GM12872 (cell line): ENCODE measurements around the gene TSPAN16.

Experiments used
- TF ChIP-seq, protein P1 (sequence below): IDR thresholded peaks from 3 replicates; pipeline ENCODE4 v1.5.1; 2011; ENCODE audit warnings: low read depth, mild to moderate bottlenecking, low read length, moderate library complexity; ENCODE audit not compliant: insufficient read depth

TSPAN16 gene, protein sequence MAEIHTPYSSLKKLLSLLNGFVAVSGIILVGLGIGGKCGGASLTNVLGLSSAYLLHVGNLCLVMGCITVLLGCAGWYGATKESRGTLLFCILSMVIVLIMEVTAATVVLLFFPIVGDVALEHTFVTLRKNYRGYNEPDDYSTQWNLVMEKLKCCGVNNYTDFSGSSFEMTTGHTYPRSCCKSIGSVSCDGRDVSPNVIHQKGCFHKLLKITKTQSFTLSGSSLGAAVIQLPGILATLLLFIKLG

DNA sequence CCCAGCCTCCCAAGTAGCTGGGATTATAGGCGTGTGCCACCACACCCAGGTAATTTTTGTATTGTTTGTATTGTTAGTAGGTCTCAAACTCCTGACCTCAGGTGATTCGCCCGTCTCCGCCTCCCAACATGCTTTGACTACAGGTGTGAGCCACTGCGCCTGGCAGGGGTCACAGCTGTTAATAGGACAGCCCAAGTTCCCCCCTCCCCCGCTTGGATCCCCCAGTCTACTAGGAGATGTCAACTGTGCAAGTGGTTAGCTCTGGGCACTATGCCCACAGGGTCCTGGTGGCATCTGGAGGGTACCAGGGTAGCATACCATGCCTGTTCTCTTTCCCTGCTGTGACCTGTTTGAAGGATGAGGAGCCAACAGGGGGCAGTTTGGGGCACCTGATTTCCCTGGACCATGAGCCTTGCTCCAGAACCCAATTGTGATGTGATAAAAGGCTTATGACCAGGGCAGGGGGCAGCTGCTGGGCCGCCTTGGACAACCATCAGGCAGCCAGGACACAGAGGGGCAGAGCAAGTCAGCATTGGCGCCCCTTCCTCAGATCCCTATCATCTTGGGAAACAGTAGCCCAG is at the start of gene TSPAN16:
TSS of gene TSPAN16 (plus strand) at position 496 of the 581 bp plus-strand sequence. CDS start 138 bp downstream, outside the sequence.
- TF ChIP-seq, protein P1, sequence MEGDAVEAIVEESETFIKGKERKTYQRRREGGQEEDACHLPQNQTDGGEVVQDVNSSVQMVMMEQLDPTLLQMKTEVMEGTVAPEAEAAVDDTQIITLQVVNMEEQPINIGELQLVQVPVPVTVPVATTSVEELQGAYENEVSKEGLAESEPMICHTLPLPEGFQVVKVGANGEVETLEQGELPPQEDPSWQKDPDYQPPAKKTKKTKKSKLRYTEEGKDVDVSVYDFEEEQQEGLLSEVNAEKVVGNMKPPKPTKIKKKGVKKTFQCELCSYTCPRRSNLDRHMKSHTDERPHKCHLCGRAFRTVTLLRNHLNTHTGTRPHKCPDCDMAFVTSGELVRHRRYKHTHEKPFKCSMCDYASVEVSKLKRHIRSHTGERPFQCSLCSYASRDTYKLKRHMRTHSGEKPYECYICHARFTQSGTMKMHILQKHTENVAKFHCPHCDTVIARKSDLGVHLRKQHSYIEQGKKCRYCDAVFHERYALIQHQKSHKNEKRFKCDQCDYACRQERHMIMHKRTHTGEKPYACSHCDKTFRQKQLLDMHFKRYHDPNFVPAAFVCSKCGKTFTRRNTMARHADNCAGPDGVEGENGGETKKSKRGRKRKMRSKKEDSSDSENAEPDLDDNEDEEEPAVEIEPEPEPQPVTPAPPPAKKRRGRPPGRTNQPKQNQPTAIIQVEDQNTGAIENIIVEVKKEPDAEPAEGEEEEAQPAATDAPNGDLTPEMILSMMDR = 0 out of 3 replicates have a peak, but pooled peaks have one; percentile 4

DNA sequence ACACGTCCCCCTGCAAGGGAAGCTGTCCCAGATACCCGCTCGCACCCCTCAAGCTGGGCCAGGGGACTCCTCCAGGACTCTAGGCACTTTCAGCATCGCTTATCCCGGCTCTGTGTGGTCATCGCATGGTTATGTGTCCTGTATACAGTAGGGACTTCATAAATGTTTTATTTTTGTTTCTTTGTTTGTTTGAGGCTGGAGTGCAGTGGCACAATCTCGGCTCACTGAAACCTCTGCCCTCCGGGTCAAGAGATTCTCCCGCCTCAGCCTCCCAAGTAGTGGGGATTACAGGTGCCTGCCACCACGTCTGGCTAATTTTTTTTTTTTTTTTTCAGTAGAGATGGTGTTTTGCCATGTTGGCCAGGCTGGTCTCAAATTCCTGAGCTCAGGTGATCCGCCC is 49.0 kb upstream of the TSPAN16 start:
- TF ChIP-seq, protein P1 = no peak

DNA sequence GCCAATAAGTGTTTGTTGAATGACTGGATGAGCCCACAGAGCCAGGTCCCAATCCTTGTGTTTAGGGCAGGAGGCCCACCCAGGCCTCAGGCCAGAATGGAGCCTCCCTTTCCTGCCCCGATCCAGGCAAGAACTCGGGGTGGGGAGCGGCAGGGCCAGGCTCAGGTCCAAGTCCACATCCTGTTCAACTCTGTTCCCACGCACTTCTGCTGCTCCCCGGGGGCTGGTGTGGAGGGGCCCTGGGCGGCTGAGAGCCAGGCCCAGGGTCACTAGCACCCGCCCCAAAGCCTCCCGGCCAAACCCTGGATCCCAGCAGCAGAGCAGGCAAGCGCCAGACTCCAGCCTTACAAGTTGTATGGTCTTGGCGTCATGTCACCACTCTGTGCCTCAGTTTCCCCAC is 48.6 kb upstream of the TSPAN16 start:
- TF ChIP-seq, protein P1 = no peak

DNA sequence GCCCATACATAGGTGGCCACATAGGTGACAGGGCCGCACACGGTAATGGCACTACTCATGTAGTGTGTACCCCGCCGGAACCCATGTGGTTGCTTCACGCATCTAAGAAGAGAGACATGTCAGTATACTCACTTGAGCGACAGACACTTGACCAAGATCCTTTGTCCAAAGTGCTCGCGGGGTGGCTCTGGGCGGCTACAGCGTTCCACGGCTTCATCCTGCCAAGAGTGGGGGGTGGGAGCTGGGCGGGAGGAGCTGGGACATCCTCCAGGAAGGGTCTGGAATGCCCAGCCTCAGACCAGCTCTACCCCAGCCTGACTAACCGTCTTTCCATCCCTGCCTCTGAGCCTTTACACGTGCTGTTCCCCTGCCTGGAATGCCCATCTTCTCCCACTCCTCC is 48.0 kb upstream of the TSPAN16 start:
- TF ChIP-seq, protein P1 = no peak

DNA sequence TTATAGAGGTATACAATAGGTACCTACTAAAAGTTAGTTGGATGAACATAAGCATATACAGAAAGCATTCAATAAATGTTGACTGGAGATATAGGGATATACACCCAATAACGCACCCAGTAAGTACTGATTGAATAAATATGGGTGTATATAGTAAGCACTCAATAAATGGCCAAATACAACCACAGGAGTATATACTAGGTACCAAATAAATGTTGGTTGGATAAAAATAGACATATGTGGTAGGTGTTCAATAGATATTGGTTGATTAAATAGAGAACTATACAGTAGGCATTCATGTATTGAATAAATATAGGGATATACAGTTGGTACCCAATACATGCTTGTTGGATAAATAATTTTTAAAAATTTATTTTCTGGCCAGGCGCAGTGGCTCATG is 47.1 kb upstream of the TSPAN16 start:
- TF ChIP-seq, protein P1 = no peak

DNA sequence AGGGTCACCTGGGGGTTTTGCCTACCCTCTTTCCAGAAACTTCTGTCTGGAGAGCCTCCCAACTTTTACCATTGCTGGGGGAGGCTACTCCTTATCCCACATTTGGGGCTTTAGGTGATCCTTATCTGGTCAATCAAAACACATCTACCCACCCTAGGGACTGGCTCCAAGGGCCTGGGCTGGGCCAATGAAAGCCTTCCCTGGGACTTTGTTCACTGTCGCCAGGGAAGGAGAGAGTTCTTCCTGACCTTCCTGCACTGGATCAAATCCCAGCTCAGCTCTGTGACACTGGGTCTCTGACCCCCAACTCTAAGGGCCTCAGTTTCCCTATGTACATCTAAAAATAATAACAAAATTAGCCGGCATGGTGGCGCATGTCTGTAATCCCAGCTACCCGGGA is 44.7 kb upstream of the TSPAN16 start:
- TF ChIP-seq, protein P1 = no peak

DNA sequence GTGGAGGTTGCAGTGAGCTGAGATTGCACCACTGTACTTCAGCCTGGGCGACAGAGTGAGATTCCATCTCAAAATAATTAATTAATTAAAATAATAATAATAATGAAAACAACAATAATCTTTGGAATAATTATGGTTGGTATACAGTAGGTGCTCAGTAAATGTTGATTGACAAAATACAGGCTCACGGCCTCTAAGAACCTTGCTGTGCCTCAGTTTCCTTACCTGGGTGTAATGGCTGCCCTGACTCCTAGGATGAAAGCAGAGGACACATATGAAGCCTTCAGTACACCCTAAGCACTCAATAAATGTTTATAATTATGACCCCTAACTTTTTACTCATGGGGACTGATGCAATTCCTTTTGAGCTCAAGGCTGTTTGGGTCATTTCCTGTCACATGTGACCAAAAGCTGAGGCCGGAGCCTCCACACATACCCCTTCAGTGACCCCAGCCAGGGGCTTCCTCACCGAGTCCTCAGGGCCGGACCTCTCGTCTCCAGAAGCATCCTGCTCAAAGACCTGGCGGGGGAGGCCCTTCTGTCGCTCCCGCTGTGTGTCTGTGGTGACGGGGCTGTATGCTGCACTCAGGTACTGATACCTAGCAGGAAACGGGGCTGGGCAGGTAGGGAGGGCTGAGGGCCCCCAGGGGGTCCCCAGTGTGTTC is 44.2 kb upstream of the TSPAN16 start:
- TF ChIP-seq, protein P1 = no peak
